ENCODE data around the gene TMEM135.

TMEM135 gene

DNA sequence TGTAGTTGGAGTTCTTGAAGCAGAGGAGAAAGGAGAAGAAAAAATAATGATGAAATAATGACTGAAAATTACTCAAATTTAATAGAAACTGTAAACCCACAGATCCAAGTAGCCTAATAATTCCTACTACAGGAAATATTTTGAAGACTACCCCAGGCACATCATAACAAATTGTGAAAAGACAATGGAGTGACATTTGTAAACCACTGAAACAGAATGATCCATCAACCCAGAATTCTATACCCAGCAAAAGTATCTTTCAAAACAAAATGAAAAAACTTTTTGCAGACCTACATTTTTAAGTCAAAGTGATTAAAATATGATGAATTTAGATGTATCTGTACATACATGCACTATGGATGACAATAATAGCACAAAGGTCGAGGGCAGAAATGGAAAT, 194.6 kb downstream of the TMEM135 start:
- no peak for TF ChIP-seq SIN3A (IDR thresholded peaks at IDR 0.05; ENCODE audit: borderline replicate concordance, insufficient read depth, low read length)
- no peak for TF ChIP-seq POLR2AphosphoS5 (IDR thresholded peaks at IDR 0.05; ENCODE audit: low read depth, low read length)
- TF ChIP-seq, protein P1, sequence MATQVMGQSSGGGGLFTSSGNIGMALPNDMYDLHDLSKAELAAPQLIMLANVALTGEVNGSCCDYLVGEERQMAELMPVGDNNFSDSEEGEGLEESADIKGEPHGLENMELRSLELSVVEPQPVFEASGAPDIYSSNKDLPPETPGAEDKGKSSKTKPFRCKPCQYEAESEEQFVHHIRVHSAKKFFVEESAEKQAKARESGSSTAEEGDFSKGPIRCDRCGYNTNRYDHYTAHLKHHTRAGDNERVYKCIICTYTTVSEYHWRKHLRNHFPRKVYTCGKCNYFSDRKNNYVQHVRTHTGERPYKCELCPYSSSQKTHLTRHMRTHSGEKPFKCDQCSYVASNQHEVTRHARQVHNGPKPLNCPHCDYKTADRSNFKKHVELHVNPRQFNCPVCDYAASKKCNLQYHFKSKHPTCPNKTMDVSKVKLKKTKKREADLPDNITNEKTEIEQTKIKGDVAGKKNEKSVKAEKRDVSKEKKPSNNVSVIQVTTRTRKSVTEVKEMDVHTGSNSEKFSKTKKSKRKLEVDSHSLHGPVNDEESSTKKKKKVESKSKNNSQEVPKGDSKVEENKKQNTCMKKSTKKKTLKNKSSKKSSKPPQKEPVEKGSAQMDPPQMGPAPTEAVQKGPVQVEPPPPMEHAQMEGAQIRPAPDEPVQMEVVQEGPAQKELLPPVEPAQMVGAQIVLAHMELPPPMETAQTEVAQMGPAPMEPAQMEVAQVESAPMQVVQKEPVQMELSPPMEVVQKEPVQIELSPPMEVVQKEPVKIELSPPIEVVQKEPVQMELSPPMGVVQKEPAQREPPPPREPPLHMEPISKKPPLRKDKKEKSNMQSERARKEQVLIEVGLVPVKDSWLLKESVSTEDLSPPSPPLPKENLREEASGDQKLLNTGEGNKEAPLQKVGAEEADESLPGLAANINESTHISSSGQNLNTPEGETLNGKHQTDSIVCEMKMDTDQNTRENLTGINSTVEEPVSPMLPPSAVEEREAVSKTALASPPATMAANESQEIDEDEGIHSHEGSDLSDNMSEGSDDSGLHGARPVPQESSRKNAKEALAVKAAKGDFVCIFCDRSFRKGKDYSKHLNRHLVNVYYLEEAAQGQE (IDR thresholded peaks at IDR 0.05; ENCODE audit: insufficient read depth in 1 of 2, low read depth in 2 of 2, low read length in 2 of 2) = no peak
- no peak for TF ChIP-seq TAF1 (IDR thresholded peaks at IDR 0.05; ENCODE audit: borderline replicate concordance, insufficient read depth, low read length)
- no peak for TF ChIP-seq FOXP2 (optimal IDR thresholded peaks at IDR 0.05; ENCODE audit: borderline replicate concordance, extremely low read depth, extremely low read length, insufficient read depth)

DNA sequence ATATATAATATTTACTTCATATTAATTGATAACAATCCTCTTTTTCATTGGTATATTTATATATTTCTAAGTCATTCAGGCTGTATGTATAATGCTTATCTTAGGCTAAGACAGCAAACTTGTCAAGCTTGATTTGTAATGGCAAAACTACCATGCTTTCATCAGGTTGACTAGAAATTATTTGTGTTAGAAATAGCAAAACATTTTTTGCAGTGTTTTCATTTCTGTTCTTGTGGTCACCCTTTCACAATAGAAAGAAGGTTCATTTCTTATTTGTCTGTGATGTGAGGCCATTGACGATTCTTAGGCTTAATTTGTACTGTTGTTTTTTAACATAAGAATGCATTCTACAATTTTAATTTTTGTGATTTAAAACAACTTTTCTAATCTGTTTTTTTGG, 197.6 kb downstream of the TMEM135 start:
- TF ChIP-seq SIN3A (IDR thresholded peaks at IDR 0.05; ENCODE audit: borderline replicate concordance, insufficient read depth, low read length) (no peak), FOXP2 (optimal IDR thresholded peaks at IDR 0.05; ENCODE audit: borderline replicate concordance, extremely low read depth, extremely low read length, insufficient read depth) (no peak), POLR2AphosphoS5 (IDR thresholded peaks at IDR 0.05; ENCODE audit: low read depth, low read length) (no peak), TAF1 (IDR thresholded peaks at IDR 0.05; ENCODE audit: borderline replicate concordance, insufficient read depth, low read length) (no peak)
- TF ChIP-seq, protein P1 (IDR thresholded peaks at IDR 0.05; ENCODE audit: insufficient read depth in 1 of 2, low read depth in 2 of 2, low read length in 2 of 2) = no peak

DNA sequence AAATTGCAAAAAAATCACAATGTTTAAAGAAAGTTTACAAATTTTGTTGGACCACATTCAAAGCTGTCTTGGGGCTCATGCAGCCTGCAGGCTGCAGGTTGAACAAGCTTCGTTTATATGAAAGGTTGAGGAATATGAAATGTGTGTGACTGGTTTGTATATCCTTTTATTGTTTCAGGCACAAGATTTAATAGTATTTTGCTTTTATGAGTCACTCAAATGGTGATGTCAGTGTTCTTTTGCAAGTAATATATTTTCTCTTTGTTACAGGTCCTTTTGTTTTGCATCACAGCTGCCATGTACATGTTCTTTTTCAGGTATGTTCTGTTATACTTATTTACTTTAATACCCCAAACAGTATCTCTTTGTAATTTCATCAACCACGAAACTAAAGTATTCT, 198.6 kb downstream of the TMEM135 start:
- no peak for TF ChIP-seq TAF1 (IDR thresholded peaks at IDR 0.05; ENCODE audit: borderline replicate concordance, insufficient read depth, low read length)
- no peak for TF ChIP-seq FOXP2 (optimal IDR thresholded peaks at IDR 0.05; ENCODE audit: borderline replicate concordance, extremely low read depth, extremely low read length, insufficient read depth)
- no peak for TF ChIP-seq SIN3A (IDR thresholded peaks at IDR 0.05; ENCODE audit: borderline replicate concordance, insufficient read depth, low read length)
- no peak for TF ChIP-seq POLR2AphosphoS5 (IDR thresholded peaks at IDR 0.05; ENCODE audit: low read depth, low read length)
- TF ChIP-seq, protein P1 (IDR thresholded peaks at IDR 0.05; ENCODE audit: insufficient read depth in 1 of 2, low read depth in 2 of 2, low read length in 2 of 2) = no peak

DNA sequence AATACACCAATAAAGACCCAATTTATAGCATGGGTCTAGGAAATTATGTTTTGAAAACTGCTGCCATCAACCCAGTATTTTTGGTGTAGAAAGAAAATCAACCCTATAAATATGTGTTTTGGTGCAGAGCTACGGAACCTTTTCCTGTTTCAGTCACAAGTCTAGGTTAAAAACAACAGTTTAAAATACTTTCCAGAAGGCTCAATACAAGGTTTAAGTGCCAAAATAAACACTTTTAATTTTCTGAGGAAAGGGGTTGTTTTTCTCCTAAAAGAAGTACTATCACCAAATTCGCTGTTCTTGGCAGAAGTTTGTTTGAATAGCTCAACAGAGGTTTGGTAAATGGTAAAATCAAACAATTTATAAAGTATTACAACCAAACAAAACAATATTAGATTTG, 201.3 kb downstream of the TMEM135 start:
- no peak for TF ChIP-seq TAF1 (IDR thresholded peaks at IDR 0.05; ENCODE audit: borderline replicate concordance, insufficient read depth, low read length)
- no peak for TF ChIP-seq SIN3A (IDR thresholded peaks at IDR 0.05; ENCODE audit: borderline replicate concordance, insufficient read depth, low read length)
- TF ChIP-seq FOXP2 (optimal IDR thresholded peaks at IDR 0.05; ENCODE audit: borderline replicate concordance, extremely low read depth, extremely low read length, insufficient read depth) = no peak
- TF ChIP-seq, protein P1 (IDR thresholded peaks at IDR 0.05; ENCODE audit: insufficient read depth in 1 of 2, low read depth in 2 of 2, low read length in 2 of 2) = no peak
- no peak for TF ChIP-seq POLR2AphosphoS5 (IDR thresholded peaks at IDR 0.05; ENCODE audit: low read depth, low read length)

DNA sequence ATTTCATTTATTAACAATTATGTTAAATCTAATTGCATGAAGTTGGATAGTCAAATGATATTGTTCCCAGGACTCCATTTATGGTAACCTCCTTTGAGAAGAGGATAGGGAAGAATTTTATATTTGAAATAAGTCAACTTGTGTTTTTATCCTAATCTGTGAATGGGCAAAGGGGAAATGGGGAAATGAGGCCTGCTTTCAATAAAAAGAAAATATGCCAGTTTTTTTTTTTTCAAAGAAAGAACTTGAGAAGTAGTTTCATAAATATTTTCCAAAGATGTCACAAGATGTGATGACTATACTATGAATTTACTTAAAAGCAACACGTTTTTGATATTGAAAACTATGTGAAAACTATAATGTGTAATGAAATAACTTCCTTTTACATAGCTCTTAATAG, 201.8 kb downstream of the TMEM135 start:
- TF ChIP-seq POLR2AphosphoS5 (IDR thresholded peaks at IDR 0.05; ENCODE audit: low read depth, low read length) (no peak), TAF1 (IDR thresholded peaks at IDR 0.05; ENCODE audit: borderline replicate concordance, insufficient read depth, low read length) (no peak), FOXP2 (optimal IDR thresholded peaks at IDR 0.05; ENCODE audit: borderline replicate concordance, extremely low read depth, extremely low read length, insufficient read depth) (no peak), SIN3A (IDR thresholded peaks at IDR 0.05; ENCODE audit: borderline replicate concordance, insufficient read depth, low read length) (no peak)

All from PFSK-1 (cell line).